Measurements from ENCODE around the gene GSTA5. TPM values are rescaled to one million over a fixed set of nuclear protein-coding genes. Genes with fewer than 3 reads are reported as not detected.
"Not testable (repeated sequence)": the region's sequence is repeated elsewhere in the genome, so short reads cannot be mapped to it uniquely, and the experiment has no call there.

GSTA5 gene
- total and polyA plus RNA-seq, 2 experiments from 2014 or later: not detected

- DNase-seq (ENCODE audit: low read depth in 1 of 2, low spot score in 1 of 2): peak in 1 of 2 donors; percentile 5
- Histone ChIP-seq H3K4me3 (no peak overlapping the region), H3K9me3 (ENCODE audit: low read depth) (no peaks in the 10 kb centered on the region), H3K4me1 (ENCODE audit: low read depth) (no peaks in the 10 kb centered on the region), H3K36me3 (no peaks in the 10 kb centered on the region), H3K27ac (no peak overlapping the region), H3K27me3 (no peaks in the 10 kb centered on the region)
- TF ChIP-seq, protein P1, sequence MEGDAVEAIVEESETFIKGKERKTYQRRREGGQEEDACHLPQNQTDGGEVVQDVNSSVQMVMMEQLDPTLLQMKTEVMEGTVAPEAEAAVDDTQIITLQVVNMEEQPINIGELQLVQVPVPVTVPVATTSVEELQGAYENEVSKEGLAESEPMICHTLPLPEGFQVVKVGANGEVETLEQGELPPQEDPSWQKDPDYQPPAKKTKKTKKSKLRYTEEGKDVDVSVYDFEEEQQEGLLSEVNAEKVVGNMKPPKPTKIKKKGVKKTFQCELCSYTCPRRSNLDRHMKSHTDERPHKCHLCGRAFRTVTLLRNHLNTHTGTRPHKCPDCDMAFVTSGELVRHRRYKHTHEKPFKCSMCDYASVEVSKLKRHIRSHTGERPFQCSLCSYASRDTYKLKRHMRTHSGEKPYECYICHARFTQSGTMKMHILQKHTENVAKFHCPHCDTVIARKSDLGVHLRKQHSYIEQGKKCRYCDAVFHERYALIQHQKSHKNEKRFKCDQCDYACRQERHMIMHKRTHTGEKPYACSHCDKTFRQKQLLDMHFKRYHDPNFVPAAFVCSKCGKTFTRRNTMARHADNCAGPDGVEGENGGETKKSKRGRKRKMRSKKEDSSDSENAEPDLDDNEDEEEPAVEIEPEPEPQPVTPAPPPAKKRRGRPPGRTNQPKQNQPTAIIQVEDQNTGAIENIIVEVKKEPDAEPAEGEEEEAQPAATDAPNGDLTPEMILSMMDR (IDR thresholded peaks at IDR 0.05; ENCODE audit: low read depth, low read length): no peak
Measured at GRCh38 chr6:52788478-52788877, 52.1 kb downstream of the GSTA5 start.

GRCh38 chr6:52787917-52788316 lies 52.7 kb downstream of the GSTA5 start:
- no peaks in the 10 kb centered on the region for H3K27me3 ChIP-seq
- no peak overlapping the region for H3K4me3 ChIP-seq
- no peaks in the 10 kb centered on the region for H3K9me3 ChIP-seq (ENCODE audit: low read depth)
- no peak for DNase-seq (ENCODE audit: low read depth in 1 of 2, low spot score in 1 of 2)
- TF ChIP-seq, protein P1 (IDR thresholded peaks at IDR 0.05; ENCODE audit: low read depth, low read length): no peak
- no peak overlapping the region for H3K27ac ChIP-seq
- no peaks in the 10 kb centered on the region for H3K36me3 ChIP-seq
- H3K4me1 ChIP-seq (ENCODE audit: low read depth): no peaks in the 10 kb centered on the region

GRCh38 chr6:52786249-52786956 lies 54.2 kb downstream of the GSTA5 start:
- H3K4me1 ChIP-seq (ENCODE audit: low read depth): no peaks in the 10 kb centered on the region
- DNase-seq (ENCODE audit: low read depth in 1 of 2, low spot score in 1 of 2): no peak

DNA sequence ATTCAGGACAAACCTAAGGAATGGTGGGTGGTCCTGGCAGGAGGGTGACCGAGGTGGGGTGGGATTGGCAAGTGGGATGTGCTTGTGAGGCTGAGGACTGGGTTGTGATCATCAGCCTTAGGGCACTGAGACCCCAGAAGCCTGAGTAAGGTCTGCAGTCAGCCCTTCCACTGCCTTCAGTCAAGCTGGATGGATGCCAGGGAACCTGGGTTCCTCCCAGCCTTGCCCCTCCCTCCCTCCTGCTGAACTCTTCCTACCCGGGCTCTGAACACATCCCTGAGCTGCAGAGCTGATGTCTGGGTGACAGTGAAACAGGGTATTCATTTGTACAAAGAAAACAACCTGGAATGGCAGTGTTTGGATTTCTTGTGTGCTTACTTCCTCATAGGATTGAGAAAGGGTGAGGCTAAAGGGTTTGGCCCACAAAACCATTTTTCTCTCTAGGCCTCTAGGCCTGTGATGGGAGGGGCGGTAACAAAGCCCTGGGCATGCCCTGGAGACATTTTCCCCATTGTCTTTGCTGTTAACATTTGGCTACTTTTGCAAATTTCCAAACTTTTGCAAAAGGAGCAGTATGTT lies 57.8 kb downstream of the GSTA5 start:
- not testable (repeated sequence) for H3K36me3 ChIP-seq; H3K4me3 ChIP-seq; H3K9me3 ChIP-seq (ENCODE audit: low read depth); H3K4me1 ChIP-seq (ENCODE audit: low read depth); DNase-seq (ENCODE audit: low read depth in 1 of 2, low spot score in 1 of 2); H3K27ac ChIP-seq; H3K27me3 ChIP-seq

More at GRCh38 chr6:52786249-52786956, 54.2 kb downstream of the GSTA5 start:
- TF ChIP-seq, protein P1 (IDR thresholded peaks at IDR 0.05; ENCODE audit: low read depth, low read length): no peak
- Histone ChIP-seq H3K27ac (no peak overlapping the region), H3K36me3 (no peaks in the 10 kb centered on the region), H3K9me3 (ENCODE audit: low read depth) (no peaks in the 10 kb centered on the region), H3K27me3 (no peaks in the 10 kb centered on the region), H3K4me3 (no peak overlapping the region)

- not testable (repeated sequence) for DNase-seq (ENCODE audit: low read depth in 1 of 2, low spot score in 1 of 2); H3K9me3 ChIP-seq (ENCODE audit: low read depth); H3K4me1 ChIP-seq (ENCODE audit: low read depth)
Measured at GRCh38 chr6:52782209-52782608, 58.4 kb downstream of the GSTA5 start.

More at GRCh38 chr6:52782209-52782608, 58.4 kb downstream of the GSTA5 start:
- not testable (repeated sequence) for H3K27me3 ChIP-seq, H3K27ac ChIP-seq, H3K4me3 ChIP-seq, H3K36me3 ChIP-seq

Other genes starting within 250 kb of the GSTA5 start
- gene TMEM14A, start 169.7 kb downstream of the GSTA5 start, total RNA-seq: 10.7 and 12.2 TPM in 2 replicates
- gene TMEM14A, start 169.7 kb downstream of the GSTA5 start, polyA plus RNA-seq: 24.5 and 34.4 TPM in 2 replicates
- not detected in 2 replicates for gene GSTA2, start 77.3 kb downstream of the GSTA5 start, total RNA-seq
- gene GSTA2, start 77.3 kb downstream of the GSTA5 start, polyA plus RNA-seq: 0.24 TPM in 1 of 2 replicates, not detected in the other
- gene GSTA1, start 37.0 kb downstream of the GSTA5 start, total RNA-seq: 0.11 TPM in 1 of 2 replicates, not detected in the other
- gene GSTA1, start 37.0 kb downstream of the GSTA5 start, polyA plus RNA-seq: 0.67 TPM in 1 of 2 replicates, not detected in the other
- 0.32 TPM in 1 of 2 replicates, not detected in the other for gene GSTA3, start 68.9 kb upstream of the GSTA5 start, total RNA-seq
- gene GSTA3, start 68.9 kb upstream of the GSTA5 start, polyA plus RNA-seq: not detected in 2 replicates
- gene GSTA4, start 154.5 kb upstream of the GSTA5 start, total RNA-seq: 50.1 and 64.5 TPM in 2 replicates
- 91.1 and 170 TPM in 2 replicates for gene GSTA4, start 154.5 kb upstream of the GSTA5 start, polyA plus RNA-seq
- gene CILK1, start 221.0 kb upstream of the GSTA5 start, total RNA-seq: 15.1 and 15.6 TPM in 2 replicates
- gene CILK1, start 221.0 kb upstream of the GSTA5 start, polyA plus RNA-seq: 12.2 and 14.4 TPM in 2 replicates
- gene FBXO9, start 224.6 kb upstream of the GSTA5 start, total RNA-seq: 69.9 and 87.0 TPM in 2 replicates
- 110 and 182 TPM in 2 replicates for gene FBXO9, start 224.6 kb upstream of the GSTA5 start, polyA plus RNA-seq

All from cardiac muscle cell (in vitro differentiated cells and primary cell).